Measurements from ENCODE around the gene GRHL3. TPM values are rescaled to one million over a fixed set of nuclear protein-coding genes. Genes with fewer than 3 reads are reported as not detected.

GRHL3 gene
- total and polyA plus RNA-seq, 4 donors = 0.23 to 0.95 (median 0.35) TPM

GRCh38 chr1:24317956-24318614 lies 1.1 kb upstream of the GRHL3 start:
- 36 to 40% methylated on average over 2 of the region's 2 CpGs for WGBS, 2 donors
- no peak overlapping the region for H3K4me3 ChIP-seq
- no peak overlapping the region for H3K9ac ChIP-seq (ENCODE audit: insufficient read depth in 1 of 2, low read length in 2 of 2)
- TF ChIP-seq CTCF (IDR thresholded peaks at IDR 0.05; ENCODE audit: control extremely low read depth, extremely low read depth) = no peak
- ATAC-seq (ENCODE audit: insufficient read depth, low FRiP score) (no peak), DNase-seq (peak; percentile 75 to 97 (median 93))
- H3K9me3 ChIP-seq (ENCODE audit: control insufficient read depth in 4 of 4, insufficient read depth in 3 of 4, low read length in 3 of 4) = no peaks in the 10 kb centered on the region
- H3K4me1 ChIP-seq (ENCODE audit: control insufficient read depth in 5 of 5, insufficient read depth in 5 of 5, low read length in 5 of 5) = peaks cover 0 to 52% (median 5%) of the 10 kb centered on the region in 5 donors
- H3K27me3 ChIP-seq (ENCODE audit: control insufficient read depth in 3 of 3, insufficient read depth in 3 of 3, low read length in 2 of 3) = peaks cover 0 to 18% (median 0%) of the 10 kb centered on the region in 3 donors
- H3K27ac ChIP-seq (ENCODE audit: low read depth in 1 of 2, low read length in 1 of 2) = no peak overlapping the region
- no peaks in the 10 kb centered on the region for H3K36me3 ChIP-seq (ENCODE audit: control insufficient read depth in 4 of 4, insufficient read depth in 4 of 4, low read length in 4 of 4)

GRCh38 chr1:24318615-24319311 lies 394 bp upstream of the GRHL3 start:
- H3K4me1 ChIP-seq (ENCODE audit: control insufficient read depth in 5 of 5, insufficient read depth in 5 of 5, low read length in 5 of 5) = peaks cover 0 to 52% (median 5%) of the 10 kb centered on the region in 5 donors
- H3K36me3 ChIP-seq (ENCODE audit: control insufficient read depth in 4 of 4, insufficient read depth in 4 of 4, low read length in 4 of 4) = no peaks in the 10 kb centered on the region
- H3K9ac ChIP-seq (ENCODE audit: insufficient read depth in 1 of 2, low read length in 2 of 2) = no peak overlapping the region
- H3K4me3 ChIP-seq = no peak overlapping the region
- no peak overlapping the region for H3K27ac ChIP-seq (ENCODE audit: low read depth in 1 of 2, low read length in 1 of 2)
- H3K27me3 ChIP-seq (ENCODE audit: control insufficient read depth in 3 of 3, insufficient read depth in 3 of 3, low read length in 2 of 3) = peaks cover 0 to 18% (median 0%) of the 10 kb centered on the region in 3 donors
- no peaks in the 10 kb centered on the region for H3K9me3 ChIP-seq (ENCODE audit: control insufficient read depth in 4 of 4, insufficient read depth in 3 of 4, low read length in 3 of 4)
- DNase-seq (peak in 1 of 3 donors; percentile 11), ATAC-seq (ENCODE audit: insufficient read depth, low FRiP score) (no peak)
- TF ChIP-seq CTCF (IDR thresholded peaks at IDR 0.05; ENCODE audit: control extremely low read depth, extremely low read depth) = no peak
- 28 to 35% methylated on average over 5 of the region's 5 CpGs for WGBS, 2 donors

DNA sequence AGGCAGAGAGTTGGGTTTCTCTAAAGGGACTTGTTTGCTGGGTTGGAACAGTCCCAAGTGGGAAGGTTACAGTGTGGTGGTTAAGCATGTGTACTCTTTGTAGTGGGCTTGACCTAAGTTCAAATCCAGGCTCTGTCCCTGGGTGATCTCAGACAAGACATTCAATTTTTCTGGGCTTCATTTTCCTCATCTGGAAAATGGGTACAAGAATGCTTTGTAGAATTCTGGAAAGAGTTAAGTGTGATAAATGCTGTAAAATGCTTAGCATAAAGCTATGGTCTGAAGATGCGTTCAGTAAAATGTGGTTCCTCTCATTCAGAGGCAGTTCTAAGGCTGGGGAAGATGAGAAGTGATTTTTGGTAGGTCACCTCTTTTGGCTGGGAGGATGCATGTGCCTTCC lies 805 bp downstream of the GRHL3 start:
- Histone ChIP-seq H3K4me1 (ENCODE audit: control insufficient read depth in 5 of 5, insufficient read depth in 5 of 5, low read length in 5 of 5) (peaks cover 0 to 52% (median 5%) of the 10 kb centered on the region in 5 donors), H3K27me3 (ENCODE audit: control insufficient read depth in 3 of 3, insufficient read depth in 3 of 3, low read length in 2 of 3) (peaks cover 0 to 18% (median 0%) of the 10 kb centered on the region in 3 donors), H3K4me3 (no peak overlapping the region), H3K27ac (ENCODE audit: low read depth in 1 of 2, low read length in 1 of 2) (no peak overlapping the region), H3K36me3 (ENCODE audit: control insufficient read depth in 4 of 4, insufficient read depth in 4 of 4, low read length in 4 of 4) (no peaks in the 10 kb centered on the region), H3K9ac (ENCODE audit: insufficient read depth in 1 of 2, low read length in 2 of 2) (no peak overlapping the region), H3K9me3 (ENCODE audit: control insufficient read depth in 4 of 4, insufficient read depth in 3 of 4, low read length in 3 of 4) (no peaks in the 10 kb centered on the region)
- 85 to 86% methylated on average over 1 of the region's 1 CpG for WGBS, 2 donors
- ATAC-seq (ENCODE audit: insufficient read depth, low FRiP score) = no peak
- TF ChIP-seq CTCF (IDR thresholded peaks at IDR 0.05; ENCODE audit: control extremely low read depth, extremely low read depth) = no peak
- DNase-seq = no peak
